ENCODE measurements around the gene CEACAM8. TPM values are rescaled to one million over a fixed set of nuclear protein-coding genes. Genes with fewer than 3 reads are reported as not detected.

The CEACAM8 gene
- polyA plus RNA-seq, 3 donors = not detected

DNA sequence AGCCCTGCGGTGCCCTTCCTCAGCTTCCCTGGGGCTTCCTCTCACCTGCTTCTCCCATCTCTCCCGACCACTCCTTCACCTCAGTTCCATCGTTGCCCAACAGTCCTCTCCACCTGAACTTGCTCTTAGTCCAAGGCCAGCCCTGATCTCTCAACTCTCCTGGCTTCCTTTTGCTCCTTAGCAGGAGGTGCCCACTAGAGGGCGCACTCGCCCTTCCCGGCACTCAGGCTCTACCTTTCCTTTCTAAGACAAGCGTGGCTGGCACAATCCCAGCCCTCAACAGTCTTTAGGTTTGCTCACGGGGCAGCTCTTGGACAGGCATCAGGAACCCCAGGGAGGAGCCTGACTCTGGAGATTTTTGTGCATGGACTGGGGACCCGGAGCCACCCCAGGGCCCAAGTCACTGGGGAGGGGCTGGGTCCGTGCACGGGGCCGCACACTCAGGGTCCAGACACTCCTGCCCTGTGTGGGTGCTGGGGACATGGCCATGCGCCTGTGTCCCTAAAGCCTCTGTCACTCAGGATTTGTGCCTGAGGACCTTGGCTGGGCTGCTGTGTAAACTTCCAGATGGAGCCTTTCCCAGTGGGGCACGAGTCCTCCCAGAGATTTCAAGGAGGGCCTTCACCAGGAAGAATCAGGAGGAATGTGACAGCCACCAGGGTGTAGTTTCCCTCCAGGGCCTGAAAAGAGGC, 12.1 kb upstream of the CEACAM8 start:
- no peaks in the 10 kb centered on the region for H3K36me3 ChIP-seq (replicated peaks in 1 of 2; ENCODE audit: control insufficient read depth in 1 of 2, insufficient read depth in 2 of 2, low read length in 2 of 2)
- no peak overlapping the region for H3K4me2 ChIP-seq (replicated peaks; ENCODE audit: extremely low read depth, low read length, poor library complexity, severe bottlenecking)
- no peak overlapping the region for H3K9ac ChIP-seq (ENCODE audit: insufficient read depth, low read length, poor library complexity, severe bottlenecking)
- H3K9me3 ChIP-seq (replicated peaks in 1 of 2; ENCODE audit: control insufficient read depth in 1 of 2, insufficient read depth in 1 of 2, low read length in 2 of 2) = no peaks in the 10 kb centered on the region
- no peak overlapping the region for H3K27ac ChIP-seq (ENCODE audit: low read depth in 1 of 2, low read length in 2 of 2)
- Mint-ChIP-seq H3K27me3 (ENCODE audit: low read depth in 3 of 3) (peaks cover 3 to 4% (median 4%) of the 10 kb centered on the region in 3 donors), H3K4me3 (no peak overlapping the region), H3K36me3 (no peaks in the 10 kb centered on the region), H3K27ac (no peak overlapping the region), H3K4me1 (peaks cover 3% of the 10 kb centered on the region), H3K9me3 (peaks cover 0 to 8% (median 0%) of the 10 kb centered on the region in 7 donors)
- H3K27me3 ChIP-seq (ENCODE audit: control insufficient read depth in 2 of 2, insufficient read depth in 2 of 2, low read length in 2 of 2) = no peaks in the 10 kb centered on the region
- H4K20me1 ChIP-seq (ENCODE audit: insufficient read depth, low read length) = no peaks in the 10 kb centered on the region
- WGBS (ENCODE audit: insufficient coverage) = 42% methylated on average over 14 of the region's 14 CpGs
- H3K4me1 ChIP-seq (ENCODE audit: control insufficient read depth in 1 of 2, insufficient read depth in 2 of 2, low read length in 2 of 2) = no peaks in the 10 kb centered on the region
- TF ChIP-seq, protein P1, sequence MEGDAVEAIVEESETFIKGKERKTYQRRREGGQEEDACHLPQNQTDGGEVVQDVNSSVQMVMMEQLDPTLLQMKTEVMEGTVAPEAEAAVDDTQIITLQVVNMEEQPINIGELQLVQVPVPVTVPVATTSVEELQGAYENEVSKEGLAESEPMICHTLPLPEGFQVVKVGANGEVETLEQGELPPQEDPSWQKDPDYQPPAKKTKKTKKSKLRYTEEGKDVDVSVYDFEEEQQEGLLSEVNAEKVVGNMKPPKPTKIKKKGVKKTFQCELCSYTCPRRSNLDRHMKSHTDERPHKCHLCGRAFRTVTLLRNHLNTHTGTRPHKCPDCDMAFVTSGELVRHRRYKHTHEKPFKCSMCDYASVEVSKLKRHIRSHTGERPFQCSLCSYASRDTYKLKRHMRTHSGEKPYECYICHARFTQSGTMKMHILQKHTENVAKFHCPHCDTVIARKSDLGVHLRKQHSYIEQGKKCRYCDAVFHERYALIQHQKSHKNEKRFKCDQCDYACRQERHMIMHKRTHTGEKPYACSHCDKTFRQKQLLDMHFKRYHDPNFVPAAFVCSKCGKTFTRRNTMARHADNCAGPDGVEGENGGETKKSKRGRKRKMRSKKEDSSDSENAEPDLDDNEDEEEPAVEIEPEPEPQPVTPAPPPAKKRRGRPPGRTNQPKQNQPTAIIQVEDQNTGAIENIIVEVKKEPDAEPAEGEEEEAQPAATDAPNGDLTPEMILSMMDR (IDR thresholded peaks at IDR 0.05) = peak; percentile 91
- intact Hi-C loops (cut with micrococcal nuclease) = no loop called here
- H2AFZ ChIP-seq (ENCODE audit: insufficient read depth, low read depth, low read length, poor library complexity, severe bottlenecking) = no peak overlapping the region
- H3K79me2 ChIP-seq (ENCODE audit: insufficient read depth, low read length) = no peaks in the 10 kb centered on the region
- no peak overlapping the region for H3K4me3 ChIP-seq (replicated peaks in 1 of 3; ENCODE audit: low read depth in 2 of 3, low read length in 3 of 3)
- DNase-seq = peak; percentile 23 to 40 (median 32)

DNA sequence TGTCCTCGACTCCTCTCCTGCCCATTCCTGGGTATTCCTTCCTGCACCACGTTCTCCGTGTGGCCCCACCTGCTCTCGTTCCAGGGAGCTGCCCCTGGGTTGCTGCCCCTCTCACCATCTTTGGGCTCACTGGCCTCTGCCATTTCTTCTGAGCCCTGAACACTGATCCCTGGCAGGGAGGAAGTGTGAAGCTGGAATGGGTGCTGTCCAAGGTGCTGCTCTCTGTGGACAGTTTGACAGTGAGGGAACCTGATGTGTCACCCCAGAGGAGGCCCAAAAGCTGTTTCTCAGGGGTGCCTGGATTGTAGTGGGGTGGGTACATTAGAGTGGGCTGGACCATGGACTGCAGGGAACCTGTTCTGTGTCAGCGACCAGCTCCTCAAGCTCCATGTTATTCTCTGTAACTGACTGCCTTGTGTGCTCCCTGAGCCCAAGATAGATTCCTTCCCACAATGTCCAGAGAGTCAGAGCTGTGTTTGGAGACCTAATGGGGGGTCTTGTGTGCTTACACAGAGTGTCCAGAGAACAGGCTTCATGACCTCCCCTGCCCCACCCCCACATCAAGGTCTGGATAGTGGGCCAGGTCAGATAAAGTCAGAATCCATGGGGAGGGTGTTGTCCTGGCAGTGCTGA, 7.2 kb upstream of the CEACAM8 start:
- no peak overlapping the region for H3K4me3 Mint-ChIP-seq
- H3K36me3 ChIP-seq (replicated peaks in 1 of 2; ENCODE audit: control insufficient read depth in 1 of 2, insufficient read depth in 2 of 2, low read length in 2 of 2) = no peaks in the 10 kb centered on the region
- H3K27me3 Mint-ChIP-seq (ENCODE audit: low read depth in 3 of 3) = peaks cover 6 to 16% (median 12%) of the 10 kb centered on the region in 3 donors
- H3K4me2 ChIP-seq (replicated peaks; ENCODE audit: extremely low read depth, low read length, poor library complexity, severe bottlenecking) = no peak overlapping the region
- intact Hi-C loops (cut with micrococcal nuclease) = no loop called here
- H3K27ac Mint-ChIP-seq = no peak overlapping the region
- H3K4me1 ChIP-seq (ENCODE audit: control insufficient read depth in 1 of 2, insufficient read depth in 2 of 2, low read length in 2 of 2) = no peaks in the 10 kb centered on the region
- H3K9me3 ChIP-seq (replicated peaks in 1 of 2; ENCODE audit: control insufficient read depth in 1 of 2, insufficient read depth in 1 of 2, low read length in 2 of 2) = no peaks in the 10 kb centered on the region
- no peaks in the 10 kb centered on the region for H4K20me1 ChIP-seq (ENCODE audit: insufficient read depth, low read length)
- H3K27me3 ChIP-seq (ENCODE audit: control insufficient read depth in 2 of 2, insufficient read depth in 2 of 2, low read length in 2 of 2) = peaks cover 0 to under 1% of the 10 kb centered on the region in 2 donors
- H3K79me2 ChIP-seq (ENCODE audit: insufficient read depth, low read length) = no peaks in the 10 kb centered on the region
- H2AFZ ChIP-seq (ENCODE audit: insufficient read depth, low read depth, low read length, poor library complexity, severe bottlenecking) = no peak overlapping the region
- H3K4me1 Mint-ChIP-seq = peaks cover 3% of the 10 kb centered on the region
- H3K9me3 Mint-ChIP-seq = peaks cover 0 to 2% (median 0%) of the 10 kb centered on the region in 7 donors
- H3K9ac ChIP-seq (ENCODE audit: insufficient read depth, low read length, poor library complexity, severe bottlenecking) = no peak overlapping the region
- TF ChIP-seq, protein P1 (IDR thresholded peaks at IDR 0.05) = no peak
- H3K27ac ChIP-seq (ENCODE audit: low read depth in 1 of 2, low read length in 2 of 2) = no peak overlapping the region
- H3K4me3 ChIP-seq (replicated peaks in 1 of 3; ENCODE audit: low read depth in 2 of 3, low read length in 3 of 3) = no peak overlapping the region
- DNase-seq = peak in 1 of 3 donors; percentile 3
- 89% methylated on average over 1 of the region's 5 CpGs for WGBS (ENCODE audit: insufficient coverage)
- H3K36me3 Mint-ChIP-seq = no peaks in the 10 kb centered on the region

Measured in CD14-positive monocyte (primary cell).